HL-60/S4 treated with retinoic acid at 250 ng/mL for 4 days and 3 days (cell line): ENCODE results near the gene RPS2.
"Not testable (repeated sequence)": the region's sequence is repeated elsewhere in the genome, so short reads cannot be mapped to it uniquely, and the experiment has no call there.

ENCODE experiments used
- in situ Hi-C: fragments of 300-500 bp; cut with MboI; formaldehyde crosslinking; loops from 2 replicates; pipeline ENCODE4 v1.7.0; 2022; ENCODE audit warnings: low sequenced_read_pairs

RPS2 gene

DNA sequence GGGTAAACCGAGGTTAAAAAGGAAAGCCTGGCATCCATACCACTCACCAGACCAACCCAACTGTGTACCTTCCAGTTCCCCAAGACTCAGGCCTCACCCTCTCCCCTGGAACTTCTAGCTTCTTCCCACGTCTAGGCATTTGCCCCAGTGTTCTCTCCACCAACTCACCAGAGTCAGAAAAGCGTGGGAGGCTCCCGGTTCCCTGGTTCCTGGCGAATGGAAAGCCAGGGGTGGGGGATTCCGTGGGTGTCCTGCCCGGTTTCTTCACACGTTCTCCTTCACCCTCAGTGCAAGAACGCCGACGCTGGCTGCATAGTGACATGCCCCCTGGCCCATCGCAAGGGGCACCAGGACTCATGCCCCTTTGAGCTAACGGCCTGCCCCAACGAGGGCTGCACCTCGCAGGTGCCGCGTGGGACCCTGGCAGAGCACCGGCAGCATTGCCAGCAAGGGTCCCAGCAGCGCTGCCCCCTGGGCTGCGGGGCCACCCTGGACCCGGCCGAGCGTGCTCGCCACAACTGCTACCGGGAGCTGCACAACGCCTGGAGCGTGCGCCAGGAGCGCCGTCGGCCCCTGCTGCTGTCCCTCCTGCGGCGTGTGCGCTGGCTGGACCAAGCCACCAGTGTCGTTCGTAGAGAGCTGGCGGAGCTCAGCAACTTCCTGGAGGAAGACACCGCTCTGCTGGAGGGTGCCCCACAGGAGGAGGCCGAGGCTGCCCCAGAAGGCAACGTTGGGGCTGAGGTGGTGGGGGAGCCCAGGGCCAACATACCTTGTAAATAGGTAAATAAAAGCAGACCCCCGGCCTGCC is 3.7 kb upstream of the RPS2 start:
- in situ Hi-C loops, result no loop called here

DNA sequence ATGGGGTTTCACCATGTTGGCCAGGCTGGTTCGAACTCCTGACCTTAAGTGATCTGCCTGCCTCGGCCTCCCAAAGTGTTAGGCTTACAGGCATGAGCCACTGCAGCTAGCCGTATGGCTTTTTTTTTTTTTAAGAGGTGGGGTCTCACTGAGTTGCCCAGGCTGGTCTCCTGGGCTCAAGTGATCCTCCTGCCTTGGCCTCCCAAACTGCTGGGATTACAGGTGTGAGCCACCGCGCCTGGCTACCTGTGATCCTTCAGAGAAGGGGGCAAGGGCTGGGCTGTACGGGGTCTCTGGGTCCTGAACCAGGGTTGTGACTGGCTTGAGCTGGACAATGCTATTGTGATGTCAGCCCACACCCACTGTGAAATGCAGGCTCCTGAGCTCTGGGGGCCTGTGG is 1.8 kb upstream of the RPS2 start, which contains the start of gene RNF151:
TSS of gene RNF151 (plus strand) at position 397 of the 400 bp plus-strand sequence. CDS start 26 bp downstream, outside the sequence.
- in situ Hi-C loops, result no loop called here

DNA sequence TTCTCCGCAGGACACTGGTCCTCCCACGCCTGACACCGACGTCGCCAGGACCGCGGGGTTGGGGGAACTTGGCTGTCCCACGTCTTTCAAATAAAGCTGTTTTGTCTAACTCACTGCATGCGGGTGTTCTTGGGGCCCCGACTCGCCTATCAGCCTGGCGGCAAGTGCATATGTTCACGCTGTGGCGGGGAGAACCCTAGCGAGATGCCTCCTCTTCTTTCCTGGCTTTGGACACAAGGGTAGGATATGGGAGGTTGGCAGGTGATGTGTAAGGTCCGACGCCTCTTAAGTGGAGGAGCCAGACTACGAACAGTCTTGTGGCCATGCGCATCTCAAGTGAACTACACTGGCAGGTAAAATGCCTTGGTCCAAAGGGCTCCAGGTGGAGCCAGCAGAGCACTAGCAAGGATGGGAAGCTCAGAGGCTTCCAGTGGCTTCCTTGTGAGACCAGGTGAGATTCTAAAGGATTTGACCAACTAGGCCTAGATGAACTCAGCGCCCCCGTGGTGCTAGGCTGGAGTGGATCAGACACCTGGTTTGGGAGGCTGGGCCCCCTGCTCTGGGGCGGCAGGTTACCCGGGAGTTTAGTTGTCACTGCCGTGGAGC is 873 bp upstream of the RPS2 start:
- in situ Hi-C loops, result no loop called here

DNA sequence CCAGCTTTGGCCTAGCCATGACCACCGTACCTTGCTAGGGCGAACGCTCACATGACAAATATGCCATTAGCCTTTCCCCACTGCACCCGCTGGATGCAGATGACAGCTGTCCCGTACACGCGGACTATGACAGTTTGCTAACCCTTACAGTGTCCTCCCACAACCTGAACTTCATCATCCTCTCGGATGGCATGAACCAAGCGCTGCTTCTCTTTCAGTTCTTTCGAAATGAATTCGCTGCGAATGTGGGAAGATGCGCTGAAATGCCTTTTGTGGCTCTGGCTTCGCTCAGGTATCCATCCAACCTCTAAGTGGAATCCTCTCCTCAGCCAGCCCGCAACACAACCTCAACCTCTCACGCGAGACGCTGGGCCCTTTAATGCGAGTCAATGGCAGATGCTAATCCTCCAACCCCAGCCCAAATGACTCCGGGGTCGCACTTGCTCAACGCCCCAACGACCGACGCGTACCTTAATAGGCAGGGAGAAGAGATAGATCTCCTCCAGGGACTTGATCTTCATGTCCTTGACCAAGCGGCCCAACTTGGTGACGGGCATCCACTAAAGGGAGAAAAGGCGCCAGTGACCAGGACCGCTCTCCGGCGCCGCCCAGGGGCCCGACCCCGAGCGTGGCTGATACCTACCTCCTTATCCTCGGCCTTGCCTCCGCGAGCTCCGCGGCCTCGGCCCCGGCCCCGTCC is 670 bp downstream of the RPS2 start:
- in situ Hi-C loops, result no loop called here

DNA sequence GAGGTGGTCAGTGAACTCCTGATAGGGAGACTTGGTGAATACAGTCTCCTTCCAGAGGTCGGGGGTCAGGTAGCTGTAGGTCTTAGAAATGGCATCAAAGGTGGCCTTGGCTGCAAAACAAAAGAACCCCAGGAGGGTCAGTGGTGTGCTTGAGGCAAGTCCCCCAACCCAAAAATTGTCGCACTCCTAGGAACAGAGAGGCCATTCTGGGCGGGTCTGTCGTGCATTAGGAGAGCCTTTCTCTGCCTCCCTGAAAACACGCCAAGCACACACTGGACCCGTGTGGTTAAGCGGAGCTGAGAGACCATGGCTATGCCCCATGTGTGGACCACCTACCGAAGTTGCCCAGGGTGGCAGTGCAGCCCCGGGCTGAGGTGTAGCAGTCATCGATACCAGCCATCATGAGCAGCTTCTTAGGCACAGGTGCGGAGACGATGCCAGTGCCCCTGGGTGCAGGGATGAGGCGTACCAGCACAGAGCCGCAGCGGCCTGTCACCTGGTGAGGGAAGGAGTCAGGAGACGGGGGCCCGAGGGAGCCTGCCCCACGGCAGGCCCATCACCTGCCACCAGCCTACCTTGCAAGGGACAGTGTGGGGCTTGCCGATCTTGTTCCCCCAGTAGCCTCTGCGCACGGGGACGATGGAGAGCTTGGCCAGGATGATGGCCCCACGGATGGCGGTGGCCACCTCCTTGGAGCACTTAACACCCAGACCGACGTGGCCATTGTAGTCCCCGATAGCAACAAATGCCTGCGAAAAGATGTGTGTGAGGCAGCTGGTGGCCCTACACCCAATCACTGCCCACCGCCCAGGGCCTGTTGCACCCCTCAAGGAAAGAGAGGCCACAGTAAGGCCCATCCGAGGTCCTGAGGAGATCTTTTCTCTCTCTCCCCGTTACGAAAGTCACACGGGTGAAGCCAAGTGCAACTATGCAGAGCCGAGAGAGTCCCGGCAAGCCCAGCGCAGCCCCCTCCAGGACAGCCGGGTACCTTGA is 2.2 kb downstream of the RPS2 start:
- in situ Hi-C loops, result not testable (repeated sequence)

DNA sequence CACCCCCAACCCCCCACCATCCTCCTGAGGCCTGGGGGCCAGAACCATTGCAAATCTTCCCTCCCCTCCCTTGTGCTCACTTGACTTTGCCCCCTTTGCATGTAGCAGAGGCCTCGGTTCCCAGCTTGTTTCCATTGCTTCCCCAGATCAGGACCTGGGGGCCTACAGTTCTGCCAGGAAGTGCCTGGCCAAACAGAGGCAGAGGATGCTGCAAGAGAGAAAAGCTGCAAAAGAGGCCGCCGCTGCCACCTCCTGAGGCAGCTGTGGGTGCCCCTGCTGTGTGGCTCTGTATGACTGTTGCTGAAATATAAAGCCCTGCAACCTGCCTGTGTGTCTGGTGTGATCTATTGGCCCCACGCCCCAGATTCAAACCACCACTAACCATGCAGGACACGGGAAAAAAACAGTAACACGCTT is 3.0 kb downstream of the RPS2 start:
- in situ Hi-C loops, result no loop called here

DNA sequence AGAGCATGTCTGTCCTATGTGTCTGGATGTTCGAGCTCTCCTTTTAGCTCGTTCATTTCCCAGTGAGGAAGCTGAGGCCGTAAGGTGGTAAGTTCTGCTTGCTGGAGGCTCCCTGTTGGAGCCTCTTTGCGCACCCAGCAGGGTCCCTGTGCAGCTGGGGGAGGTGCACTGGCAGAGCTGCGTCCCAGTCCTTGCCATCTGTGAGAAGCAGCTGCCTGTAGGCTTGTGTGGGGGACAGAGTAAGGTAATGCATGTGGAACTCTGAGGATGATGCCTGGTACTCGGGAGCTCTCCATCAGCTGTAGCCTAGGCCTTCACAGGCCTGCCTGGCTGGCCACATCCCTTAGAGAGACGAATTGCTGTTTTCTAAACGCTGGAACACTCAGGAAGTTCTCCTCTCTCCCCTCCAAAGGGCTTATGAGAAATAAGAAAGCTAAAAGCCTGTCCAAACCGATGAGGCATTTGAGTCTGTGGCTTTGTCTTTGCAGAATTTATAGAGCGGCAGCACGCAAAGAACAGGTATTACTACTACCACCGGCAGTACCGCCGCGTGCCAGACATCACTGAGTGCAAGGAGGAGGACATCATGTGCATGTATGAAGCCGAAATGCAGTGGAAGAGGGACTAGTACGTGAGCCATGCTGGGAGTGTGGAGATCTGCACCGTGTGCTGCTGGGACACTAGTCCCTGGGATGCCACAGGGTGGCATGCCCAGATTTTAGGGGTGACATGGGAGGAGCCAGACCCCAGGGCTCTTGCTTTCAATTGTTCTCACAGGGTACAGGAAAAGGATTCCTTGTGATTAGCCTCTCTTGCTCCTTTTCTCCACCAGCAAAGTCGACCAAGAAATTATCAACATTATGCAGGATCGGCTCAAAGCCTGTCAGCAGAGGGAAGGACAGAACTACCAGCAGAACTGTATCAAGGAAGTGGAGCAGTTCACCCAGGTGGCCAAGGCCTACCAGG is 3.7 kb downstream of the RPS2 start:
- in situ Hi-C loops, result no loop called here

DNA sequence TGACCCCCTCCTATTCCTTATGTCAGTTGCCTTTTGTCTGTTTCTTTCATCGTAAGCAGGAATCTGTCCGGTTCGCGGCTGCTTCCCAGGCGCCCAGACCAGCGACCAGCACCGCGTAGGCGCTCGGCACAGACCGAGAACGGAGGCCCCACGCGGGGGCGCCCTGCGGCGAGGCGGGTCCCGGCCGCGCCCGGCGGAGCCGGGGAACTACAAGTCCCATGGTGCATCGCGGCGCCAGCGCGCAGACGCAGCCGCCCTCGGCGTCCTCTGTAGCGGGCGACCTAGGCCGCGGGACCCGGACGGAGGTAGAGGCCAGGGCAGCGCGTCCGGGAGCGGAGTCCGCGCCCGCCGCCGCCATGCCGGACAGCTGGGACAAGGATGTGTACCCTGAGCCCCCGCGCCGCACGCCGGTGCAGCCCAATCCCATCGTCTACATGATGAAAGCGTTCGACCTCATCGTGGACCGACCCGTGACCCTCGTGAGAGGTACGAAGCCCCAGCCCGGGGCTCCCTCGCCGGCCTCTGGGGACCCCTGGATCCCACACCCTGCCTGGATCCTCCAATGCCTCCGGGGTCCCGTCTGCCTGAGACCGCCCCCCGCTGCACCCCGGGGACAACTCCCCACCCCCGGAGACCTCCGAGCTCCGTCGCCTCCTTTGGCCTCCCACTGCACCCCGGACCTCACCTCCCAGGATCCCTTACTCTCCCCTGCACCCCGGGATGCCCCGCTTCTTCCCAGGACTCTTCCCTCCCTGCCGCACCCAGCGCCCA is 5.2 kb downstream of the RPS2 start, which contains the start of gene NDUFB10:
TSS of gene NDUFB10 (plus strand) at position 270 of the 771 bp plus-strand sequence. CDS start at position 357, 87 bp downstream.
- in situ Hi-C loops, result no loop called here

DNA sequence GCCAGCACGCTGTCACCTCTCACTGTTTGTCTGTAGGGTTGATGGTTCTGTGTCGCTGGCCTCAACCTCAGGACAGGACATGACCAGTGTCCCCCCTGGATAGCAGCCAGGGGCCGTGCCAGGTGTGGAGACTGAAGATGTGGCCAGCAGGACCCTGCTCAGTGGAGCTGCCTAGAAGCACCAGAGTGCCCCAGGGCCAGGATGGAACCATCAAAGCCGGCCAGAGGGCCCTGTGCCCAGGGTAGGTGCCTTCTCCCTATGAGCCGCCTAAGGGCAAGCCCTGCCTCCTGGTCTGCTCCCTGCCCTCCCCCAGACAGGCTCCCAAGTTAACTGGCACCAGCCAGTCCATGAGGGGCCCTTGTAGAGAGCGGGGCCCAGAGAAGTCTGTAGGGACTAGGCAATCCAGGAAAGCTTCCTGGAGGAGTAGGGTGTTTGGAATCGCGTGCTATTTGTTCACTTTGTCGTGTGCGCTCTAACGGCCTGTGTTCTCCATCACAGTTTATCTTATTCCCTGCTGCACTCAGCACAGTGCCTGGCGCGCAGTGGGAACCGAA is 5.8 kb downstream of the RPS2 start:
- in situ Hi-C loops, result no loop called here

DNA sequence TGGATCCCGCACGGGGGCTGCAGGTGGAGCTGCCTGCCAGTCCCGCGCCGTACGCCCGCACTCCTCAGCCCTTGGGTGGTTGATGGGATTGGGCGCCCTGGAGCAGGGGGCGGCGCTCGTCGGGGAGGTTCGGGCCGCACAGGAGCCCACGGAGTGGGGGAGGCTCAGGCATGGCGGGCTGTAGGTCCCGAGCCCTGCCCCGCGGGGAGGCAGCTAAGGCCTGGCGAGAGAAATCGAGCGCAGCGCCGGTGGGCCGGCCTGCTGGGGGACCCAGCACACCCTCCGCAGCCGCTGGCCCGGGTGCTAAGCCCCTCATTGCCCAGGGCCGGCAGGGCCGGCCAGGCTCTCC is 6.5 kb downstream of the RPS2 start:
- in situ Hi-C loops, result not testable (repeated sequence)

DNA sequence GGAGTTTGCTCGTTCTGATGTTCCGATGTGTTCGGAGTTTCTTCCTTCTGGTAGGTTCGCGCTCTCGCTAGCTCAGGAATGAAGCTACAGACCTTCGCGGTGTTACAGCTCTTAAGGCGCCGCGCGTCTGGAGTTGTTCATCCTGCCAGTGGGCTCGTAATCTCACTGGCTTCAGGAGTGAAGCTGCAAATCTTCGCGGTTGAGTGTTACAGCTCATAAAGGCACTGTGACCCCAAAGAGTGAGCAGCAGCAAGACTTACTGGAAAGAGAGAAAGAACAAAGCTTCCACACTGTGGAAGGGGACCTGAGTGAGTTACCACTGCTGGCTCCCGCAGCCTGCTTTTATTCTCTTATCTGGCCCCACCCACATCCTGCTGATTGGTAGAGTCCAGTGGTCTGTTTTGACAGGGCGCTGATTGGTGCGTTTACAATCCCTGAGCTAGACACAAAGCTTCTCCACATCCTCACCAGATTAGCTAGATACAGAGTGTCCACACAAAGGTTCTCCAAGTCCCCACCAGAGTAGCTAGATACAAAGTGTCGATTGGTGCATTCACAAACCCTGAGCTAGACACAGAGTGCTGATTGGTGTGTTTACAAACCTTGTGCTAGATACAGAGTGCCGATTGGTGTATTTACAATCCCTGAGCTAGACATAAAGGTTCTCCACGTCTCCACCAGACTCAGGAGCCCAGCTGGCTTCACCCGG is 7.0 kb downstream of the RPS2 start:
- in situ Hi-C loops, result not testable (repeated sequence)

DNA sequence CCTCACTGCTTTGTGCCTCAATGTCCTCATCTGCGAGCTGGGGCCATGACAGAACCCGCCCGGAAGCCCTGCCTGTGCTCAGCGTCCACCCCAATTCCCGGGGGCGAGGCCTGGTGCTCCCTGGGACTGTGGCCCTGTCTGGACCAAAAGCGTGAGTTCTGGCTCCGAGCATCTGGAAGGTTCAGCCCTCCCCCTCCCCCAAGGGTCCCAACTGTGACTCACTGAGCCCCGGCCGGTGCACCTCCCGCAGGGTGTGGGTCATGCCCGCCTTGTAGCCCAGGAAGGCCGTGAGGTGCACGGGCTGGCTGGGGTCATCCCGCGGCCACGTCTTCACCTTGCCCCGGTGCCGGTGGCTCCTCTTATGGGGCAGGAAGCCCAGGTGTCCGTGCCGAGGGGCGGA is 10.9 kb downstream of the RPS2 start:
- in situ Hi-C loops, result no loop called here

DNA sequence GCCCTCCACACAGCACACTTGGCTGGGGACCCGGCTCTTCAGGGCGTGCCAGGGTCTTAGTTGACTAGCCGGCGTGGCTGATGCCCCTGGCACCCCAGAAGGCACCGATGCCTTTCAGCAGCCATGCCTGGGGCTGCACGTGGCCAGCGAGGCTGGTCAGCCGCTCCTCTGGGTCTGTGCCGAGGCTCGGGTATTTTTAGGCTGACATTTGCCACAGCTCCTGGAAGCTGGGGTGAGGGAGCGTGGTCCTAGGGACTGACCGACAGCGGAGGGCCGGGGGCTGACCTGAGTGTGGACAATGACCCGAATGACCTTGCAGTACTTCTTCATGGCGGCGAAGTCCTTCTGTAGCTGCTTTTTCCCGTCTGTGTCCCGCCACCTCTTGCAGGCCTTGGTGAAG is 14.1 kb downstream of the RPS2 start:
- in situ Hi-C loops, result no loop called here

DNA sequence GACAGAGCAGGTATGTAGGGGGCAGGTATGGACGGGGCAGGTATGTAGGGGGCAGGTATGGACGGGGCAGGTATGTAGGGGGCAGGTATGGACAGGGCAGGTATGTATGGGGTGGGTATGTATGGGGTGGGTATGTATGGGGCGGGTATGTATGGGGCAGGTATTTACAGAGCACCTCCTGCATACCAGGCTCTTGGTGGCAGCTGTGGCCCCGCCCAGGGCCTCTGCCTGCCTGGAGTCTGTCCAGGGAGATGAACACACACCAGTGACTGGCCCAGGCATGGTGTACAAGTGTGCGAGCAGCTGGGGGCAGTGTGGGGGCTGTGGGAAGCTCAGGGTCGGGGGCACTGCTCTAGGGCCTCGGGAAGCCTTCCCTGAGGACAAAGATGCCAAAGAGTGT is 14.6 kb downstream of the RPS2 start:
- in situ Hi-C loops, result no loop called here

DNA sequence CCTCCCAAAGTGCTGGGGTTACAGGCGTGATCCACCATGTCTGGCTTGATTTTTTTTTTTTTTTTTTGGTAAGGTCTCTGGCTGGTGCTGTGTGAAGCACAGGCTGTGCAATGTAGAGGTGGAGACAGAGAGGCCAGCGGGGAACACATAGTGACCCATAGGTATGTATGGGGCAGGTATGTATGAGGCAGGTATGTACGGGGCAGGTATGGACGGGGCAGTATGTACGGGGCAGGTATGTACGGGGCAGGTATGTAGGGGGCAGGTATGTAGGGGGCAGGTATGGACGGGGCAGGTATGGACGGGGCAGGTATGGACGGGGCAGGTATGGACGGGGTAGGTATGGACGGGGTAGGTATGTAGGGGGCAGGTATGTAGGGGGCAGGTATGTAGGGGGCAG is 15.1 kb downstream of the RPS2 start:
- in situ Hi-C loops, result no loop called here

DNA sequence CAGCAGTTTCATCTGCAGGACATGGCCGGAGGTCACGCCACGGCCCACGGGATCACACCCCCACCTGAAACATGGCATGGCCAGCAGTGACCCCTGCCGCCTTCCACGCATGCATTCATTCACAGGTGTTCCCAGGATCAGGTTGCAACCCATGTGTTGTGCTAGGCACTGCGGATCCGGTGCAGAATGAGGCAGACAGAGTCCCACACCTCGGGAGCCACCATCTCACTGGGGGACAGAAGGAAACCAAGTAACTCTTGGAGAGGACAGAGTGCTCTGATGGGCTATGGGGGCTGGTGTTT is 17.3 kb downstream of the RPS2 start:
- in situ Hi-C loops, result no loop called here

DNA sequence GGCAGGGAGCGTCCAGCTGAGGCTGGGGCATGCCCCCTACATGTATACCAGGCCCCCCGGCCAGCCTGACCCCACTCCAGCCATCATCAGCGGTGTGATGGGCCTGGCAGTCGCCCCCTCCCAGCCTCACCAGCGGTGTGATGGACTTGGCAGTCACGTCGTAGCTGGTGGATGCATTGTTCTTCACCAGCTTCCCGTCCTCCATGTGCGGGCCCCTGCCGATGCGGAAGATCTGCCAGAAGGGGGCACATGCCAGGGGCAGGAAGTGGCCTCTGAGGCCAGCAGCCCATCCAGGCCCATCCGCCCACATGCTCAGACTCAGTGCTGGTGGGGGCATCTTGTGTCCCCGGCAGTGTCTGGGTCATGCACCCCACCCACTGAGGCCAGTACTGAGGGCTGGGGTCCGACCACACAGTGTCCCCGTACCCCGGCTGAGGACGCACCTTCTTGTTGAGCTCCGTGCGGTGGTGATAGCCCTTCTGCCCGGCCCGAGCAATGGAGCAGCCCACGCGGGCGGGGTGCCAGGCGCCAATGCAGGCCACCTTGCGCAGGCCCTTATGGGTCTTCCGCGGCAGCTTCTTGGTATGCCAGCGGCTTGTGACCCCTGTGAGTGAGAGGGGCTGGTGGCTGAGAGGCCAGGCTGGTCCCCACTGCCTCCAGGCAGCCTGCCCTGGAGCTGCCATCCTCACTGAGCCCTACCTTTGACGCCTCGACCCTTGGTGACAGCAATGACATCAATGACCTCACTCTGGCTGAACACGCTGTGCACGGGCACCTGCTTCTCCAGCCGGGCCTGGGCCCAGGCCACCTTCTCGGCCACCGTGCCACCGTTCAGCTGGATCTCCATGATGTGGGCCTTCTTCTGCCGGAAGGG is 17.9 kb downstream of the RPS2 start:
- in situ Hi-C loops, result no loop called here
